ENCODE data around the gene PNMA8A.

Gene PNMA8A

DNA sequence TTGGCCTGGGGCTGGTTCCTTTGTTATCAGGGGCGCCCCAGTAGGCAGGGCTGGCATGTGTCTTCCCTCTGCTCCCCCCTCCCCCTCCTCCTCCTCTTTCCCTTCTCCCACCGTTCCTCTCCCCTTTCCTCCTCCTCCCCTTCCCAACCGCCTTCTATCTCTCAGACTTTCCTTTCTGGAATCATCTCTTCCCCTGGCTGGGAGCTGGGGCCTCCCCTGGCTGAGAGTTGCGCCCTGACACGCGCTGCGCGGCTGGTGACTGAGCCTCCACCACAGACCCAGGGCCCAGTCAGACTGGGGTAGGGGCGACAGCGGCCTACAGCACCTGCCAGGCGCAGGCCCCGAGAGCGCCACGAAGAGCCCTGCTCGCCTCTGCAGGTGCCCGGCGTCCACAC lies 21.5 kb upstream of the PNMA8A start:
- no peaks in the 10 kb centered on the region for H3K79me2 ChIP-seq (ENCODE audit: low read length)
- no peaks in the 10 kb centered on the region for H4K20me1 ChIP-seq (ENCODE audit: insufficient read depth, low read length)
- no peaks in the 10 kb centered on the region for H3K4me1 ChIP-seq (ENCODE audit: low read length)
- H3K27ac ChIP-seq (ENCODE audit: low read length): no peak overlapping the region
- H3K27me3 ChIP-seq (ENCODE audit: low read depth, low read length): peaks cover 22% of the 10 kb centered on the region
- H3K9me3 ChIP-seq (ENCODE audit: insufficient read depth, low read length): no peaks in the 10 kb centered on the region
- H3K36me3 ChIP-seq (replicated peaks; ENCODE audit: low read depth, low read length): no peaks in the 10 kb centered on the region
- H3K4me2 ChIP-seq (ENCODE audit: low read length): no peak overlapping the region
- H2AFZ ChIP-seq (ENCODE audit: low read depth, low read length): no peak overlapping the region
- H3K4me3 ChIP-seq (ENCODE audit: low read length): no peak overlapping the region
- no peak overlapping the region for H3K9ac ChIP-seq (ENCODE audit: low read length)
- no peak for TF ChIP-seq EZH2phosphoT487 (IDR thresholded peaks at IDR 0.05; ENCODE audit: low read depth)
- TF ChIP-seq, protein P1, sequence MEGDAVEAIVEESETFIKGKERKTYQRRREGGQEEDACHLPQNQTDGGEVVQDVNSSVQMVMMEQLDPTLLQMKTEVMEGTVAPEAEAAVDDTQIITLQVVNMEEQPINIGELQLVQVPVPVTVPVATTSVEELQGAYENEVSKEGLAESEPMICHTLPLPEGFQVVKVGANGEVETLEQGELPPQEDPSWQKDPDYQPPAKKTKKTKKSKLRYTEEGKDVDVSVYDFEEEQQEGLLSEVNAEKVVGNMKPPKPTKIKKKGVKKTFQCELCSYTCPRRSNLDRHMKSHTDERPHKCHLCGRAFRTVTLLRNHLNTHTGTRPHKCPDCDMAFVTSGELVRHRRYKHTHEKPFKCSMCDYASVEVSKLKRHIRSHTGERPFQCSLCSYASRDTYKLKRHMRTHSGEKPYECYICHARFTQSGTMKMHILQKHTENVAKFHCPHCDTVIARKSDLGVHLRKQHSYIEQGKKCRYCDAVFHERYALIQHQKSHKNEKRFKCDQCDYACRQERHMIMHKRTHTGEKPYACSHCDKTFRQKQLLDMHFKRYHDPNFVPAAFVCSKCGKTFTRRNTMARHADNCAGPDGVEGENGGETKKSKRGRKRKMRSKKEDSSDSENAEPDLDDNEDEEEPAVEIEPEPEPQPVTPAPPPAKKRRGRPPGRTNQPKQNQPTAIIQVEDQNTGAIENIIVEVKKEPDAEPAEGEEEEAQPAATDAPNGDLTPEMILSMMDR (IDR thresholded peaks at IDR 0.05; ENCODE audit: low read depth, low read length): no peak

DNA sequence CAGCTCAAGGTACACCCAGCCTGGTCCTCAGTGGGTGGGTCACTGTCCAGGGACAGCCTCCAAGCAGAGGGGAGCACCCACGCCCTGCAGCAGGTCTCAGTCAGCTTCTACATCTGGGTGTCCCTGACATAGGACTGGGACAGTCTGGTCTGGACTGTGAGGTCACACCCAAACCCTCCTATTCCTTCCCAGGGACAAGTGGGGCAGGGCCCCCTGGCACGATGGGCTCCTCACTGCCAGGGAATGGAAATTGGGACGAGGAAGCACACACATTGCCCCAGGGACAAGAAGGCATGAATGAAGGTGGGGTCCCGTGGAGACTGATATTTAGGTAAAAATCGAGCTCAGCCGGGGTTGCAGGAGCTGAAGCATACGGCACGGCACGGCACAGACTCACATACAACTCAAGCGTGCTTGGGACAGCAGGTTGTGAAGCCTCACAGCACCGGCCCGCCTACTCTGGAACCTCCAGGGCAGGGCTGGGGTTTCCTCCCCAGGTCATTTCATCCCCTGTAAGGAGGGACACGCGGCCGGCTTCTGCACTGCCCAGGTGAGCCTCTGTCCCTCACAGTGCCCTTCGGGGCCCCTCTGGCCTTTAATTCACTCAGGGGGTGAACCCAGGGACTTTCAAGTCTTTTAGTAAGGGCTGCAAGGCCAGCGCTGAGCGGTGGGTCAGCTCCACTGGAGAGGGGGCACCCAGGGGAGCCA lies 20.8 kb upstream of the PNMA8A start:
- Histone ChIP-seq H3K36me3 (replicated peaks; ENCODE audit: low read depth, low read length) (no peaks in the 10 kb centered on the region), H3K79me2 (ENCODE audit: low read length) (no peaks in the 10 kb centered on the region), H3K4me2 (ENCODE audit: low read length) (no peak overlapping the region), H3K9me3 (ENCODE audit: insufficient read depth, low read length) (no peaks in the 10 kb centered on the region), H3K27ac (ENCODE audit: low read length) (no peak overlapping the region), H3K9ac (ENCODE audit: low read length) (no peak overlapping the region), H3K4me1 (ENCODE audit: low read length) (peaks cover 5% of the 10 kb centered on the region; the same call in 1 of the 2 replicates), H2AFZ (ENCODE audit: low read depth, low read length) (no peak overlapping the region), H4K20me1 (ENCODE audit: insufficient read depth, low read length) (no peaks in the 10 kb centered on the region), H3K4me3 (ENCODE audit: low read length) (no peak overlapping the region), H3K27me3 (ENCODE audit: low read depth, low read length) (peaks cover 22% of the 10 kb centered on the region)
- TF ChIP-seq EZH2phosphoT487 (IDR thresholded peaks at IDR 0.05; ENCODE audit: low read depth): no peak
- TF ChIP-seq, protein P1 (IDR thresholded peaks at IDR 0.05; ENCODE audit: low read depth, low read length): no peak

DNA sequence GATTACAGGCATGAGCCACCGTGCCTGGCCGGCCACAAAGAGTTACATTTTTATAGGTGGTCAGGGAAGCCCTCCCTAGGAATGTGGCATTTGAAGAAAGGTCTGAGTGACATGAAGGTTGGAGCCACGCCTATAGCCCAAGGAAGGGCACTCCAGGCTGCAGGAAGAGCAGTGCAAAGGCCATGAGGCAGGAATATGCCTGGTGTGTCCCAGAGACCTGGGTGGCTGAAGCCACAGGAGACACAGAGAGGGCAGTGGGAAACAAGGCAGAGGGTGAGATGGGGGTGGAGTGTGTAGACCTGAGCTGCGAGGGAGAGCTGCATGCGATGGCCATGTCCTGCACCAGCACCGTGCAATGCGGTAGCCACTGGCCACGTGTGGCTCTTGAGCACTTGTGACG lies 19.4 kb upstream of the PNMA8A start:
- peaks cover 7% of the 10 kb centered on the region; the same call in 1 of the 2 replicates for H3K4me1 ChIP-seq (ENCODE audit: low read length)
- peaks cover 26% of the 10 kb centered on the region for H3K27me3 ChIP-seq (ENCODE audit: low read depth, low read length)

More for the DNA sequence above, 19.4 kb upstream of the PNMA8A start:
- Histone ChIP-seq H3K4me3 (ENCODE audit: low read length) (no peak overlapping the region), H3K4me2 (ENCODE audit: low read length) (no peak overlapping the region), H3K27ac (ENCODE audit: low read length) (no peak overlapping the region), H3K36me3 (replicated peaks; ENCODE audit: low read depth, low read length) (no peaks in the 10 kb centered on the region), H3K9me3 (ENCODE audit: insufficient read depth, low read length) (no peaks in the 10 kb centered on the region), H4K20me1 (ENCODE audit: insufficient read depth, low read length) (no peaks in the 10 kb centered on the region), H3K9ac (ENCODE audit: low read length) (no peak overlapping the region), H2AFZ (ENCODE audit: low read depth, low read length) (no peak overlapping the region), H3K79me2 (ENCODE audit: low read length) (no peaks in the 10 kb centered on the region)
- TF ChIP-seq EZH2phosphoT487 (IDR thresholded peaks at IDR 0.05; ENCODE audit: low read depth): no peak
- TF ChIP-seq, protein P1 (IDR thresholded peaks at IDR 0.05; ENCODE audit: low read depth, low read length): no peak

Measured in OCI-LY3 (cell line).